OCI-LY1 (cell line): ENCODE measurements around the gene ANO4.

ENCODE experiments used
- H2AFZ ChIP-seq: fragments of 200-600 bp; sonication (generic), shearing (Covaris generic); 2 replicates; pipeline ENCODE4 v1.6.0; 2014; ENCODE audit warnings: antibody characterized with exemption, mild to moderate bottlenecking, low read length
- H3F3A ChIP-seq: fragments of 200-600 bp; sonication (generic), shearing (Covaris generic); 2 replicates; pipeline ENCODE4 v1.6.0; 2014; ENCODE audit warnings: mild to moderate bottlenecking, antibody characterized with exemption, low read length, moderate library complexity; ENCODE audit not compliant: insufficient read depth
- H3K27ac ChIP-seq: fragments of 200-600 bp; sonication (generic); 2 replicates; pipeline ENCODE4 v1.5.1; 2014; ENCODE audit warnings: low read length, mixed run types, mild to moderate bottlenecking, low read depth; ENCODE audit not compliant: poor library complexity, severe bottlenecking
- H3K27me3 ChIP-seq: fragments of 200-600 bp; sonication (generic); 2 replicates; pipeline ENCODE4 v1.6.0; 2014; ENCODE audit warnings: antibody characterized with exemption, mild to moderate bottlenecking, low read length, moderate library complexity; ENCODE audit not compliant: insufficient read depth
- H3K36me3 ChIP-seq: fragments of 200-600 bp; sonication (generic); 2 replicates; pipeline ENCODE4 v1.6.1; 2014; ENCODE audit warnings: mild to moderate bottlenecking, antibody characterized with exemption, low read length, moderate library complexity, mixed read lengths; ENCODE audit not compliant: insufficient read depth
- H3K4me1 ChIP-seq: fragments of 200-600 bp; sonication (generic); 2 replicates; pipeline ENCODE4 v1.5.1; 2014; ENCODE audit warnings: mild to moderate bottlenecking, low read length, moderate library complexity; ENCODE audit not compliant: insufficient read depth, severe bottlenecking
- H3K4me2 ChIP-seq: fragments of 200-600 bp; sonication (generic), shearing (Covaris generic); 2 replicates; pipeline ENCODE4 v1.6.1; 2014; ENCODE audit warnings: low read length
- H3K4me3 ChIP-seq: fragments of 200-600 bp; sonication (generic); 2 replicates; pipeline ENCODE4 v1.5.1; 2014; ENCODE audit warnings: low read length, low read depth, mild to moderate bottlenecking, mixed read lengths; ENCODE audit not compliant: poor library complexity, severe bottlenecking
- H3K79me2 ChIP-seq: fragments of 200-600 bp; shearing (Covaris generic); 2 replicates; pipeline ENCODE4 v1.6.1; 2016; ENCODE audit warnings: mixed run types, low read length, mixed read lengths; ENCODE audit not compliant: insufficient read depth
- H3K9ac ChIP-seq: fragments of 200-600 bp; sonication (generic), shearing (Covaris generic); 2 replicates; pipeline ENCODE4 v1.6.1; 2014; ENCODE audit warnings: mild to moderate bottlenecking, low read length, mixed read lengths
- H3K9me2 ChIP-seq: fragments of 200-600 bp; sonication (generic), shearing (Covaris generic); 2 replicates; pipeline ENCODE4 v1.6.1; 2014; ENCODE audit warnings: low read depth, mild to moderate bottlenecking, low read length, mixed read lengths
- H3K9me3 ChIP-seq: fragments of 200-600 bp; shearing (Covaris generic); 2 replicates; pipeline ENCODE4 v1.6.1; 2014; ENCODE audit warnings: low read length, mixed read lengths
- H4K20me1 ChIP-seq: fragments of 200-600 bp; sonication (generic), shearing (Covaris generic); 2 replicates; pipeline ENCODE4 v1.6.0; 2016; ENCODE audit warnings: mild to moderate bottlenecking, low read length; ENCODE audit not compliant: insufficient read depth
- CTCF ChIP-seq: fragments of 200-600 bp; sonication (generic), shearing (Covaris generic); IDR thresholded peaks from 2 replicates; pipeline ENCODE4 v1.5.1; 2017; ENCODE audit warnings: mild to moderate bottlenecking, antibody characterized with exemption, low read length, moderate library complexity, mixed read lengths
- EZH2 ChIP-seq: fragments of 200-600 bp; sonication (generic), shearing (Covaris generic); IDR thresholded peaks from 2 replicates; pipeline ENCODE4 v1.8.0; 2017; ENCODE audit warnings: borderline replicate concordance, mixed run types, mild to moderate bottlenecking, antibody characterized with exemption, low read length, moderate library complexity, mixed read lengths

The ANO4 gene

GRCh38 chr12:101039848-101040531 is 245.4 kb downstream of the ANO4 start:
- no peak overlapping the region for H3K9ac ChIP-seq
- H3K27me3 ChIP-seq: no peaks in the 10 kb centered on the region
- no peaks in the 10 kb centered on the region for H3K9me2 ChIP-seq
- H3F3A ChIP-seq: no peaks in the 10 kb centered on the region
- no peaks in the 10 kb centered on the region for H3K4me1 ChIP-seq
- H3K9me3 ChIP-seq: no peaks in the 10 kb centered on the region
- no peaks in the 10 kb centered on the region for H3K79me2 ChIP-seq
- H3K4me3 ChIP-seq: no peak overlapping the region
- no peak overlapping the region for H2AFZ ChIP-seq
- H3K4me2 ChIP-seq: no peak overlapping the region
- H3K36me3 ChIP-seq: no peaks in the 10 kb centered on the region
- H3K27ac ChIP-seq: no peak overlapping the region
- H4K20me1 ChIP-seq: no peaks in the 10 kb centered on the region
- TF ChIP-seq EZH2: no peak
- no peak for TF ChIP-seq CTCF

DNA sequence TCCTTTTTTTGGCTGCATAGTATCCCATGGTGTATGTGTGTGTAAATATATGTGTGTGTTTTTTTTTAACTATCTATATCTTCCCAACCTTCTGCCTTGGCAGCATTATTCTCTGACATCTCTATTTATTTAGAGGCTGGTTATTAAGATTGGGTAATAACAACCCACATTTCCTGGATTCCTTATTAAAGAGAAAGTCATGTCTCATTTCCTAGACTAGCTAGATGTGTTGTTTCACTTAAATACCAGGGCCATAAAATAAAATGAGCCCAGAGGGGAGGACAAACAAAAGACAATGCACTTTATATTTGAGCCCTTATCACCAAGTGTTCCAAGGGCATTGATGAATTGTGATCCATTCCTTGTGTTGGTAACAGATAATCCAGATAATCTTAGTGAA is 246.4 kb downstream of the ANO4 start:
- no peaks in the 10 kb centered on the region for H3K9me2 ChIP-seq
- H3K79me2 ChIP-seq: no peaks in the 10 kb centered on the region
- H3K4me2 ChIP-seq: no peak overlapping the region
- no peaks in the 10 kb centered on the region for H3F3A ChIP-seq
- TF ChIP-seq CTCF (no peak), EZH2 (no peak)
- H3K9ac ChIP-seq: no peak overlapping the region
- H2AFZ ChIP-seq: no peak overlapping the region
- H3K9me3 ChIP-seq: no peaks in the 10 kb centered on the region
- no peaks in the 10 kb centered on the region for H3K4me1 ChIP-seq
- H3K36me3 ChIP-seq: no peaks in the 10 kb centered on the region
- H3K27ac ChIP-seq: no peak overlapping the region
- H4K20me1 ChIP-seq: no peaks in the 10 kb centered on the region
- H3K27me3 ChIP-seq: no peaks in the 10 kb centered on the region
- H3K4me3 ChIP-seq: no peak overlapping the region

- Histone ChIP-seq H3K9ac (no peak overlapping the region), H3K9me3 (no peaks in the 10 kb centered on the region), H3K4me1 (no peaks in the 10 kb centered on the region), H3K36me3 (no peaks in the 10 kb centered on the region), H3K27ac (no peak overlapping the region), H3K79me2 (no peaks in the 10 kb centered on the region), H2AFZ (no peak overlapping the region), H3K27me3 (no peaks in the 10 kb centered on the region), H3F3A (no peaks in the 10 kb centered on the region), H3K4me2 (no peak overlapping the region), H3K4me3 (no peak overlapping the region), H3K9me2 (no peaks in the 10 kb centered on the region), H4K20me1 (no peaks in the 10 kb centered on the region)
- no peak for TF ChIP-seq CTCF
- TF ChIP-seq EZH2: no peak
These were observed 247.6 kb downstream of the ANO4 start for GRCh38 chr12:101042211-101042610.
